HepG2 (cell line): ENCODE measurements around the gene ARHGAP9. TPM values are rescaled to one million over a fixed set of nuclear protein-coding genes. Genes with fewer than 3 reads are reported as not detected.

Source experiments
- GTF3A ChIP-seq: sonication (generic); formaldehyde crosslinking; conservative IDR thresholded peaks from 2 replicates; pipeline ENCODE4 v1.4.0; 2020; ENCODE audit warnings: mild to moderate bottlenecking, missing genetic modification reagents
- KLF6 ChIP-seq: IDR thresholded peaks from 2 replicates; pipeline ENCODE4 v1.8.0; 2016; ENCODE audit warnings: missing biosample characterization, missing genetic modification reagents
- RFXAP ChIP-seq: sonication (generic); formaldehyde crosslinking; IDR thresholded peaks from 2 replicates; pipeline ENCODE4 v1.4.0; 2020; ENCODE audit warnings: missing genetic modification reagents, borderline replicate concordance
- SP4 ChIP-seq: sonication (generic); formaldehyde crosslinking; IDR thresholded peaks from 2 replicates; pipeline ENCODE4 v1.8.1; 2023; ENCODE audit warnings: mild to moderate bottlenecking, missing genetic modification reagents
- TGIF2 ChIP-seq: IDR thresholded peaks from 2 replicates; pipeline ENCODE4 v1.6.1; 2016; ENCODE audit warnings: control low read depth, missing compliant biosample characterization
- ZMAT3 ChIP-seq: sonication (generic); formaldehyde crosslinking; conservative IDR thresholded peaks from 2 replicates; pipeline ENCODE4 v1.7.0; 2021; ENCODE audit warnings: missing genetic modification reagents
- ZNF280D ChIP-seq: sonication (generic); formaldehyde crosslinking; IDR thresholded peaks from 2 replicates; pipeline ENCODE4 v1.5.1; 2020; ENCODE audit warnings: mild to moderate bottlenecking, missing genetic modification reagents
- ZNF33A ChIP-seq: sonication (generic); formaldehyde crosslinking; IDR thresholded peaks from 2 replicates; pipeline ENCODE4 v1.5.1; 2020; ENCODE audit warnings: missing genetic modification reagents, mild to moderate bottlenecking, moderate library complexity, borderline replicate concordance
- ZNF350 ChIP-seq: sonication (generic); formaldehyde crosslinking; IDR thresholded peaks from 2 replicates; pipeline ENCODE4 v1.4.0; 2020; ENCODE audit warnings: mild to moderate bottlenecking, low read depth, missing genetic modification reagents, borderline replicate concordance
- ZNF503 ChIP-seq: sonication (generic); formaldehyde crosslinking; IDR thresholded peaks from 2 replicates; pipeline ENCODE4 v1.4.0; 2020; ENCODE audit warnings: missing genetic modification reagents
- ZNF615 ChIP-seq: sonication (generic); formaldehyde crosslinking; IDR thresholded peaks from 2 replicates; pipeline ENCODE4 v1.5.0; 2020; ENCODE audit warnings: mild to moderate bottlenecking, missing genetic modification reagents, borderline replicate concordance
- polyA plus RNA-seq, 8 experiments: library from polyadenylated mRNA; depleted of rRNA in 3 of 8; stranded (reverse) in 7 of 8; unstranded in 1 of 8; fragments of >200 nt; fragmentation: Illumina TruSeq in 4 of 8; extraction: Trizol in 4 of 8; gene quantifications; 2 replicates each; pipeline versions ENCODE4 v1.2.1 to v1.2.3, GENCODE V29; 2011 to 2016; ENCODE audit warnings: low read depth in 4 of 8, missing spikeins in 1 of 8, mixed read lengths in 1 of 8; ENCODE audit not compliant: insufficient read depth in 1 of 8
- total RNA-seq, 5 experiments: library from RNA; depleted of rRNA; stranded (reverse); fragments of >200 nt; fragmentation: Illumina TruSeq; extraction: Trizol; gene quantifications; 2 replicates each; pipeline ENCODE4 v1.2.3, GENCODE V29; 2016; ENCODE audit warnings: low read depth in 1 of 5
- TF ChIP-seq, protein P1 (sequence below): sonication (generic); formaldehyde crosslinking; IDR thresholded peaks from 2 replicates; pipeline ENCODE4 v1.4.0; 2020; ENCODE audit warnings: missing genetic modification reagents
- TF ChIP-seq, protein P2 (sequence below): sonication (generic); formaldehyde crosslinking; IDR thresholded peaks from 2 replicates; pipeline ENCODE4 v1.8.1; 2023; ENCODE audit warnings: mild to moderate bottlenecking, moderate library complexity, missing genetic modification reagents
- TF ChIP-seq, protein P3 (sequence below): IDR thresholded peaks from 2 replicates; pipeline ENCODE4 v1.6.1; 2016

Gene ARHGAP9
- total and polyA plus RNA-seq, 2 of the 13 experiments (the other 11 are each of a cell fraction or from before 2014, with no cell fraction given) = 0.18 to 1.2 TPM

DNA sequence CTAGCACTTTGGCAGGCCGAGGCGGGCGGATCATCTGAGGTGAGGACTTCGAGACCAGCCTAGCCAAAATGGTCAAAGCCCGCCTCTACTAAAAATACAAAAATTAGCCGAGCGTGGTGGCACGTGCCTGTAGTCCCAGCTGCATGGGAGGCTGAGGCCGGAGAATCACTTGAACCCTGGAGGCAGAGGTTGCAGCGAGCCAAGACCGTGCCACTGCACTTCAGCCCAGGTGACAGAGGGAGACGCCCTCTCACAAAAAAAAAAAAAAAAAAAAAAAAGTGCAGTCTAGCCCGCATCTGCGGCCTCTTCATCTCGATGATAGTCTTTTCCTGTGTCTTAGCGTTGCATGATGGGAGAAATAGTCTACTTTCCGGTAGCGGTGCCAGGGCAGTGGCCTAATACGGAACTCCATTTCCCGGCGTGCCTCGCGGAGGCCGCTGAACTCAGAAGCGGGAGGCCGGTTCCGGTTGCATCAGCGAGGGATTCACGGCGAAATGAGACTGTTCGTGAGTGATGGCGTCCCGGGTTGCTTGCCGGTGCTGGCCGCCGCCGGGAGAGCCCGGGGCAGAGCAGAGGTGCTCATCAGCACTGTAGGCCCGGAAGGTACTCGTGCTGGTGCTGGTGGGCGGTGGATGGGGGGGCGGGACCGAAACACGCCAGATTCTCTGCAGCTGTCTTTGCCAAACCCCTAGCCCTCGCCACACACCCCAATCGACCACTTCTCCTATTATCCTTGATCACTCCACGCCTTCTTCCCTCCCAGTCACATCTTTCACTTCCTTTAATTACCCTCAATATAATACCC, 8.1 kb upstream of the ARHGAP9 start, which contains the start of gene MARS1 (continued):
- TF ChIP-seq ZNF280D (CRISPR knock-in tag) (no peak), KLF6 (0 out of 2 replicates have a peak, but pooled peaks have one; percentile 34), ZNF350 (CRISPR knock-in tag) (peak; percentile 85), RFXAP (CRISPR knock-in tag) (no peak), ZMAT3 (no peak), ZNF615 (no peak), SP4 (CRISPR knock-in tag) (peak; percentile 71), GTF3A (CRISPR knock-in tag) (no peak), ZNF33A (CRISPR knock-in tag) (no peak), TGIF2 (CRISPR knock-in tag) (0 out of 2 replicates have a peak, but pooled peaks have one; percentile 21), ZNF503 (CRISPR knock-in tag) (no peak)
- TF ChIP-seq, protein P1, sequence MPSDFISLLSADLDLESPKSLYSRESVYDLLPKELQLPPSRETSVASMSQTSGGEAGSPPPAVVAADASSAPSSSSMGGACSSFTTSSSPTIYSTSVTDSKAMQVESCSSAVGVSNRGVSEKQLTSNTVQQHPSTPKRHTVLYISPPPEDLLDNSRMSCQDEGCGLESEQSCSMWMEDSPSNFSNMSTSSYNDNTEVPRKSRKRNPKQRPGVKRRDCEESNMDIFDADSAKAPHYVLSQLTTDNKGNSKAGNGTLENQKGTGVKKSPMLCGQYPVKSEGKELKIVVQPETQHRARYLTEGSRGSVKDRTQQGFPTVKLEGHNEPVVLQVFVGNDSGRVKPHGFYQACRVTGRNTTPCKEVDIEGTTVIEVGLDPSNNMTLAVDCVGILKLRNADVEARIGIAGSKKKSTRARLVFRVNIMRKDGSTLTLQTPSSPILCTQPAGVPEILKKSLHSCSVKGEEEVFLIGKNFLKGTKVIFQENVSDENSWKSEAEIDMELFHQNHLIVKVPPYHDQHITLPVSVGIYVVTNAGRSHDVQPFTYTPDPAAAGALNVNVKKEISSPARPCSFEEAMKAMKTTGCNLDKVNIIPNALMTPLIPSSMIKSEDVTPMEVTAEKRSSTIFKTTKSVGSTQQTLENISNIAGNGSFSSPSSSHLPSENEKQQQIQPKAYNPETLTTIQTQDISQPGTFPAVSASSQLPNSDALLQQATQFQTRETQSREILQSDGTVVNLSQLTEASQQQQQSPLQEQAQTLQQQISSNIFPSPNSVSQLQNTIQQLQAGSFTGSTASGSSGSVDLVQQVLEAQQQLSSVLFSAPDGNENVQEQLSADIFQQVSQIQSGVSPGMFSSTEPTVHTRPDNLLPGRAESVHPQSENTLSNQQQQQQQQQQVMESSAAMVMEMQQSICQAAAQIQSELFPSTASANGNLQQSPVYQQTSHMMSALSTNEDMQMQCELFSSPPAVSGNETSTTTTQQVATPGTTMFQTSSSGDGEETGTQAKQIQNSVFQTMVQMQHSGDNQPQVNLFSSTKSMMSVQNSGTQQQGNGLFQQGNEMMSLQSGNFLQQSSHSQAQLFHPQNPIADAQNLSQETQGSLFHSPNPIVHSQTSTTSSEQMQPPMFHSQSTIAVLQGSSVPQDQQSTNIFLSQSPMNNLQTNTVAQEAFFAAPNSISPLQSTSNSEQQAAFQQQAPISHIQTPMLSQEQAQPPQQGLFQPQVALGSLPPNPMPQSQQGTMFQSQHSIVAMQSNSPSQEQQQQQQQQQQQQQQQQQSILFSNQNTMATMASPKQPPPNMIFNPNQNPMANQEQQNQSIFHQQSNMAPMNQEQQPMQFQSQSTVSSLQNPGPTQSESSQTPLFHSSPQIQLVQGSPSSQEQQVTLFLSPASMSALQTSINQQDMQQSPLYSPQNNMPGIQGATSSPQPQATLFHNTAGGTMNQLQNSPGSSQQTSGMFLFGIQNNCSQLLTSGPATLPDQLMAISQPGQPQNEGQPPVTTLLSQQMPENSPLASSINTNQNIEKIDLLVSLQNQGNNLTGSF (CRISPR knock-in tag) = no peak
- TF ChIP-seq, protein P2, sequence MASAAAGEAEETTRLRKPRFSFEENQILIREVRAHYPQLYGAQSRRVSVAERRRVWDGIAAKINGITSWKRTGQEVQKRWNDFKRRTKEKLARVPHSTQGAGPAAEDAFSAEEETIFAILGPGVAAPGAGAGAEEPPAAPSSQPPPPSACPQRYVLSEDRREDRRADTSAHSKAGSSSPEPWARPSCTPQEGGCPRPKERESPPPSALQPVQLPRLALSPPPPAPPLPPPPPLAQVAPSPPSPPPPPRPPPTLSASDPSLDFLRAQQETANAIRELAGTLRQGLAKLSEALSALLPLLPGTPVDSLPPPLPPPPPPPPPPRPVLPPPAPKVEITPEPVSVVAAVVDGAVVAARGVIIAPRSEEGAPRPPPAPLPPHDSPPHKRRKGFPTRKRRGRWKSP (CRISPR knock-in tag) = peak; percentile 37; the same call in 1 of the 2 replicates
- TF ChIP-seq, protein P3, sequence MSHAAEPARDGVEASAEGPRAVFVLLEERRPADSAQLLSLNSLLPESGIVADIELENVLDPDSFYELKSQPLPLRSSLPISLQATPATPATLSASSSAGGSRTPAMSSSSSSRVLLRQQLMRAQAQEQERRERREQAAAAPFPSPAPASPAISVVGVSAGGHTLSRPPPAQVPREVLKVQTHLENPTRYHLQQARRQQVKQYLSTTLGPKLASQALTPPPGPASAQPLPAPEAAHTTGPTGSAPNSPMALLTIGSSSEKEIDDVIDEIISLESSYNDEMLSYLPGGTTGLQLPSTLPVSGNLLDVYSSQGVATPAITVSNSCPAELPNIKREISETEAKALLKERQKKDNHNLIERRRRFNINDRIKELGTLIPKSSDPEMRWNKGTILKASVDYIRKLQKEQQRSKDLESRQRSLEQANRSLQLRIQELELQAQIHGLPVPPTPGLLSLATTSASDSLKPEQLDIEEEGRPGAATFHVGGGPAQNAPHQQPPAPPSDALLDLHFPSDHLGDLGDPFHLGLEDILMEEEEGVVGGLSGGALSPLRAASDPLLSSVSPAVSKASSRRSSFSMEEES (CRISPR knock-in tag) = no peak
